Glomerular endothelial cell (primary cell): ENCODE data around the gene ATP5PO. TPM values are rescaled to one million over a fixed set of nuclear protein-coding genes. Genes with fewer than 3 reads are reported as not detected.

ENCODE experiments used
- total RNA-seq: library from RNA; depleted of rRNA; stranded (reverse); fragments of >200 nt; gene quantifications from 2 replicates; pipeline ENCODE4 v1.2.3, GENCODE V29; 2015

Gene ATP5PO
- total RNA-seq, 1 donor from 2014 or later, result 168 TPM

Other genes starting within 250 kb of the ATP5PO start
- 24.6 and 26.4 TPM in 2 replicates for gene MRPS6, start 157.8 kb upstream of the ATP5PO start, total RNA-seq
- gene SLC5A3, start 157.8 kb upstream of the ATP5PO start, total RNA-seq, result 8.1 and 11.3 TPM in 2 replicates